Thoracic aorta (tissue), 2 donors: Measurements from ENCODE around the gene OR2AG2. TPM values are rescaled to one million over a fixed set of nuclear protein-coding genes. Genes with fewer than 3 reads are reported as not detected.

Experiments used
- ATAC-seq: fragments of 150-250 bp; one replicate; pipeline ENCODE4 v1.8.0; 2017; ENCODE audit warnings: low read depth; ENCODE audit not compliant: insufficient number of reproducible peaks, low FRiP score
- DNase-seq: peaks from one replicate; pipeline ENCODE4 v3.0.0-alpha.2; 2020; ENCODE audit warnings: low spot score
- H3K27ac ChIP-seq, 2 donors: fragments of 200-600 bp; sonication (generic); 1 replicate in 1 of 2; 2 replicates in 1 of 2; pipeline ENCODE4 v1.5.1; 2016; ENCODE audit warnings: mild to moderate bottlenecking in 2 of 2, moderate library complexity in 2 of 2
- H3K27me3 ChIP-seq: fragments of 200-600 bp; sonication (generic); replicated peaks from 2 replicates; pipeline ENCODE4 v1.6.0; 2016; ENCODE audit warnings: mild to moderate bottlenecking; ENCODE audit not compliant: insufficient read depth
- H3K36me3 ChIP-seq: fragments of 200-600 bp; sonication (generic); one replicate; pipeline ENCODE4 v1.5.1; 2016
- H3K4me1 ChIP-seq, 2 donors: fragments of 200-600 bp; sonication (generic); 1 replicate in 1 of 2; 2 replicates in 1 of 2; pipeline versions ENCODE4 v1.5.1 to v1.6.0; 2016; ENCODE audit warnings: low read depth in 2 of 2, mild to moderate bottlenecking in 1 of 2; ENCODE audit not compliant: control insufficient read depth in 1 of 2
- H3K4me3 ChIP-seq: fragments of 200-600 bp; sonication (generic); 2 replicates; pipeline ENCODE4 v1.5.1; 2016; ENCODE audit warnings: mild to moderate bottlenecking
- H3K9me3 ChIP-seq: fragments of 200-600 bp; sonication (generic); 2 replicates; pipeline ENCODE4 v1.5.1; 2016
- CTCF ChIP-seq: fragments of 200-600 bp; sonication (generic); IDR thresholded peaks from one replicate; pipeline ENCODE4 v1.5.1; 2019; ENCODE audit warnings: antibody characterized with exemption
- total RNA-seq, 2 donors: library from RNA; depleted of rRNA; stranded (reverse); fragments of >200 nt; gene quantifications; one replicate each; pipeline versions ENCODE4 v1.1.0 to v1.2.3, GENCODE V29; 2016

OR2AG2 gene
- total RNA-seq, 2 donors from 2014 or later, result 0.35 TPM; not detected in 1

- H3K9me3 ChIP-seq, result no peaks in the 10 kb centered on the region
- no peak for TF ChIP-seq CTCF
- no peaks in the 10 kb centered on the region for H3K27me3 ChIP-seq
- H3K4me3 ChIP-seq, result no peak overlapping the region
- DNase-seq, result no peak
- no peaks in the 10 kb centered on the region for H3K36me3 ChIP-seq
- no peak overlapping the region for H3K27ac ChIP-seq
- ATAC-seq, result no peak
- no peaks in the 10 kb centered on the region for H3K4me1 ChIP-seq
Measured at GRCh38 chr11:6778518-6778917, 6.7 kb upstream of the OR2AG2 start.

DNA sequence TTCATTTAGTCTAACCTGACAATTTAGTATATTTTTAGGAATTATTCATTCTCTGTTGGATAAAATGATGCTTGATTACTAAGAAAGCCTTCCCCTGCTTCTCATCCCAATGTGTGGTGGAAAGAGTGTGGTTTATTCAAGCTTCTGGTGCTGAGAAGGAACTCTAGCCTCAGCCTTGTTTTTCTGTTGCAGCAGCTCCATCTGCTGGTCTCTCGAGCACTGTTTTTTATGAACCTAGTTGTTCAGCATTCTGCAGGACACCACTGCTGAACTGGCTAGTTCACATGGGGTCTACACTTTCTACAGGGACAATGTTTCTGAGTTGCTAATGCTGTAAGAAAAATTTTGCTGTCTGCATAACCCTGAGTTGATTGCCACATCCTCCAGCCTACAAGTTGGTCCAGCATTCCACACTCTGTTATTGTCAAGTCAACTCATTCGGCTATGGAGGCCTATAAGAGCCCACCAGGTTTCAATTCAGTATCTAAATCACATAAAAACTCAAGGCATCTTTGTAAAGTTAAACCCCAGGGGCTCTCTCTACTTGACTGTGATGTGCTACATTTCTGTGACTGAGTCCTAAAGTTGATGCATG is 14.3 kb downstream of the OR2AG2 start:
- ATAC-seq, result no peak
- H3K27ac ChIP-seq, result no peak overlapping the region
- DNase-seq, result no peak
- no peaks in the 10 kb centered on the region for H3K27me3 ChIP-seq
- H3K36me3 ChIP-seq, result no peaks in the 10 kb centered on the region
- no peaks in the 10 kb centered on the region for H3K9me3 ChIP-seq
- peak; percentile 29 for TF ChIP-seq CTCF
- H3K4me3 ChIP-seq, result no peak overlapping the region
- no peaks in the 10 kb centered on the region for H3K4me1 ChIP-seq

- Histone ChIP-seq H3K4me3 (no peak overlapping the region), H3K36me3 (no peaks in the 10 kb centered on the region), H3K27me3 (no peaks in the 10 kb centered on the region), H3K9me3 (no peaks in the 10 kb centered on the region), H3K27ac (no peak overlapping the region), H3K4me1 (no peaks in the 10 kb centered on the region)
- no peak for TF ChIP-seq CTCF
- DNase-seq (no peak), ATAC-seq (no peak)
Measured at GRCh38 chr11:6755953-6756347, 15.8 kb downstream of the OR2AG2 start.

GRCh38 chr11:6755303-6755952 is 16.3 kb downstream of the OR2AG2 start:
- H3K27ac ChIP-seq, result no peak overlapping the region
- no peaks in the 10 kb centered on the region for H3K4me1 ChIP-seq
- no peaks in the 10 kb centered on the region for H3K27me3 ChIP-seq
- no peak for ATAC-seq
- H3K4me3 ChIP-seq, result no peak overlapping the region
- peak; percentile 69 for TF ChIP-seq CTCF
- DNase-seq, result no peak
- H3K9me3 ChIP-seq, result no peaks in the 10 kb centered on the region
- no peaks in the 10 kb centered on the region for H3K36me3 ChIP-seq

DNA sequence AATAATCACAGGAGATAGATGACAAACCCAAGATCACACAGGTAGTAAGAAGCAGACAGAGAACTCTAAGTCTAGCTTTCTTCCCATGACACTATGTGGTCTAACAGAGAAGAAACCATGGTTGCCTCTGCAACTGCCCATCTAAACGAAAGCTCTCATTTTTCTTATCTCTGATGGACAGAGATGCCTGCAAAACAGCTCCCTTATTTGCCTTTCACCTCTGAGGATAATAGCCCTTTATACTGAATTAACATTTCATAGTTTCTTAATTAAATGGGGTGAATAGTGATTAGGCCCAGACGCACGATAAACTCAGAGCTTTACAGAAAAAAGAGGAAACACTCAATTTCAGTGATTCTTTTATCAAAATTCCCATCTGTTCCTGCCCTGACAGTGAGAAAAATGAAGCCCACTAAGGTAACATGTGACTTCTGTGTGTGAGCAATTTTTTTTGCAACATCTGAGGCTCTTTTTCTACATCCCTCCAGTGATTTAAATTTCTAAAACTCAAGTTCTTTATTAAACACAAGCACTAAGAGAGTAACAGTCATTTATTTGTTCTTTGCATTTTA is 24.6 kb downstream of the OR2AG2 start:
- H3K9me3 ChIP-seq, result no peaks in the 10 kb centered on the region
- H3K4me3 ChIP-seq, result no peak overlapping the region
- no peak for DNase-seq
- no peaks in the 10 kb centered on the region for H3K36me3 ChIP-seq
- no peaks in the 10 kb centered on the region for H3K4me1 ChIP-seq
- no peak for TF ChIP-seq CTCF
- H3K27me3 ChIP-seq, result no peaks in the 10 kb centered on the region
- no peak for ATAC-seq
- no peak overlapping the region for H3K27ac ChIP-seq
